Endodermal cell (in vitro differentiated cells): Measurements from ENCODE around the gene SLC17A2. TPM values are rescaled to one million over a fixed set of nuclear protein-coding genes. Genes with fewer than 3 reads are reported as not detected.

Source experiments
- DNase-seq: peaks from one replicate; pipeline ENCODE4 v3.0.0-alpha.2; 2017
- H3K27ac ChIP-seq: 2 replicates; pipeline ENCODE4 v1.5.1; 2013; ENCODE audit warnings: mild to moderate bottlenecking, low read depth, low read length, moderate library complexity
- H3K27me3 ChIP-seq: 2 replicates; pipeline ENCODE4 v1.6.1; 2013; ENCODE audit warnings: mild to moderate bottlenecking, low read length, moderate library complexity; ENCODE audit not compliant: insufficient read depth, control insufficient read depth, poor library complexity, severe bottlenecking
- H3K36me3 ChIP-seq: 2 replicates; pipeline ENCODE4 v1.7.0; 2013; ENCODE audit warnings: mild to moderate bottlenecking, low read length, moderate library complexity; ENCODE audit not compliant: control insufficient read depth, insufficient read depth
- H3K4me1 ChIP-seq: one replicate; pipeline ENCODE4 v1.7.0; 2013; ENCODE audit warnings: low read length; ENCODE audit not compliant: control insufficient read depth, insufficient read depth
- H3K4me3 ChIP-seq: 2 replicates; pipeline ENCODE4 v1.5.1; 2013; ENCODE audit warnings: mild to moderate bottlenecking, low read length, moderate library complexity
- H3K9ac ChIP-seq: 2 replicates; pipeline ENCODE4 v1.6.1; 2013; ENCODE audit warnings: mild to moderate bottlenecking, low read length, moderate library complexity; ENCODE audit not compliant: poor library complexity, severe bottlenecking; ENCODE audit errors: extremely low read depth
- H3K9me3 ChIP-seq: 2 replicates; pipeline ENCODE4 v1.6.1; 2013; ENCODE audit warnings: mild to moderate bottlenecking, low read length, moderate library complexity; ENCODE audit not compliant: control insufficient read depth
- H3K27ac Mint-ChIP-seq: 2 replicates; pipeline ENCODE4 v1.8.0; 2020; ENCODE audit warnings: mixed read lengths
- H3K27me3 Mint-ChIP-seq: 2 replicates; pipeline ENCODE4 v1.8.0; 2021; ENCODE audit warnings: mild to moderate bottlenecking, mixed read lengths; ENCODE audit not compliant: insufficient read depth
- H3K36me3 Mint-ChIP-seq: 2 replicates; pipeline ENCODE4 v1.8.0; 2020; ENCODE audit warnings: low read depth, mixed read lengths
- H3K4me1 Mint-ChIP-seq: 2 replicates; pipeline ENCODE4 v1.8.0; 2020; ENCODE audit warnings: mixed read lengths
- H3K4me3 Mint-ChIP-seq: 2 replicates; pipeline ENCODE4 v1.8.0; 2020; ENCODE audit warnings: mild to moderate bottlenecking, moderate library complexity, mixed read lengths
- H3K9me3 Mint-ChIP-seq: 2 replicates; pipeline ENCODE4 v1.8.0; 2020; ENCODE audit warnings: mild to moderate bottlenecking, mixed read lengths
- CTCF ChIP-seq: fragments of 200-600 bp; sonication (generic); conservative IDR thresholded peaks from 2 replicates; pipeline ENCODE4 v1.5.0; 2021; ENCODE audit warnings: antibody characterized with exemption, mild to moderate bottlenecking
- WGBS, 2 experiments: methylation state at CpG; one replicate each; pipeline versions ENCODE4 v1.1.5 to v1.1.7; 2013; ENCODE audit warnings: missing lambda C conversion rate in 2 of 2, mixed read lengths in 1 of 2; ENCODE audit not compliant: insufficient coverage in 1 of 2, insufficient read length in 1 of 2; 5-methylcytosine and 5-hydroxymethylcytosine counted together
- total RNA-seq, 2 donors: library from RNA; stranded (reverse); fragmentation: NEBNext Ultra II Directional in 1 of 2; extraction: Animal tissue kit (Norgen Biotek cat#: 25700) in 1 of 2; gene quantifications; 2 replicates in 1 of 2; 3 replicates in 1 of 2; pipeline ENCODE4 v1.2.1, GENCODE V29; 2021

Gene SLC17A2
- total RNA-seq, 2 donors from 2014 or later, result not detected

GRCh38 chr6:25971187-25971821 lies 40.8 kb upstream of the SLC17A2 start:
- Mint-ChIP-seq H3K4me1 (peaks cover 20% of the 10 kb centered on the region), H3K36me3 (peaks cover 66% of the 10 kb centered on the region), H3K4me3 (no peak overlapping the region), H3K9me3 (no peaks in the 10 kb centered on the region), H3K27me3 (no peaks in the 10 kb centered on the region), H3K27ac (no peak overlapping the region)
- Histone ChIP-seq H3K9ac (no peak overlapping the region), H3K36me3 (no peaks in the 10 kb centered on the region), H3K9me3 (no peaks in the 10 kb centered on the region), H3K27ac (no peak overlapping the region), H3K27me3 (no peaks in the 10 kb centered on the region), H3K4me3 (no peak overlapping the region), H3K4me1 (peaks cover 11% of the 10 kb centered on the region)
- TF ChIP-seq CTCF, result no peak
- DNase-seq, result no peak
- WGBS, 2 experiments, result 100% methylated on average over 1 of the region's 1 CpG

GRCh38 chr6:25968769-25969168 lies 38.3 kb upstream of the SLC17A2 start:
- Histone ChIP-seq H3K9me3 (no peaks in the 10 kb centered on the region), H3K27me3 (no peaks in the 10 kb centered on the region), H3K4me3 (no peak overlapping the region), H3K4me1 (peaks cover 9% of the 10 kb centered on the region), H3K27ac (no peak overlapping the region), H3K9ac (no peak overlapping the region), H3K36me3 (no peaks in the 10 kb centered on the region)
- H3K9me3 Mint-ChIP-seq, result no peaks in the 10 kb centered on the region
- TF ChIP-seq CTCF, result no peak
- DNase-seq, result no peak
- peaks cover 61% of the 10 kb centered on the region for H3K36me3 Mint-ChIP-seq
- no peaks in the 10 kb centered on the region for H3K27me3 Mint-ChIP-seq
- H3K4me1 Mint-ChIP-seq, result peaks cover 17% of the 10 kb centered on the region
- H3K27ac Mint-ChIP-seq, result no peak overlapping the region
- no peak overlapping the region for H3K4me3 Mint-ChIP-seq

- H3K9me3 ChIP-seq, result no peaks in the 10 kb centered on the region
- 89 to 93% methylated on average over 8 to 9 of the region's 9 CpGs for WGBS, 2 experiments
- peaks cover 22% of the 10 kb centered on the region for H3K4me1 Mint-ChIP-seq
- H3K9me3 Mint-ChIP-seq, result no peaks in the 10 kb centered on the region
- H3K27me3 ChIP-seq, result no peaks in the 10 kb centered on the region
- no peak overlapping the region for H3K4me3 ChIP-seq
- H3K36me3 Mint-ChIP-seq, result peaks cover 42% of the 10 kb centered on the region
- no peak for TF ChIP-seq CTCF
- no peak overlapping the region for H3K9ac ChIP-seq
- H3K4me3 Mint-ChIP-seq, result no peak overlapping the region
- no peaks in the 10 kb centered on the region for H3K27me3 Mint-ChIP-seq
- peaks cover 4% of the 10 kb centered on the region for H3K4me1 ChIP-seq
- no peak for DNase-seq
- no peak overlapping the region for H3K27ac Mint-ChIP-seq
- no peaks in the 10 kb centered on the region for H3K36me3 ChIP-seq
- no peak overlapping the region for H3K27ac ChIP-seq
These were observed 36.2 kb upstream of the SLC17A2 start for GRCh38 chr6:25966711-25967110.
